Hepatocyte (in vitro differentiated cells): ENCODE data around the gene RGP1. TPM values are rescaled to one million over a fixed set of nuclear protein-coding genes. Genes with fewer than 3 reads are reported as not detected.

Experiments
- DNase-seq: peaks from one replicate; pipeline ENCODE4 v3.0.0-alpha.2; 2016; ENCODE audit warnings: low spot score
- H2AFZ ChIP-seq: fragments of 200-600 bp; sonication (generic); 2 replicates; pipeline ENCODE4 v1.6.0; 2016; ENCODE audit warnings: antibody characterized with exemption, mild to moderate bottlenecking
- H3K27ac ChIP-seq: fragments of 200-600 bp; sonication (generic); 2 replicates; pipeline ENCODE4 v1.5.1; 2016; ENCODE audit warnings: mild to moderate bottlenecking
- H3K27me3 ChIP-seq: fragments of 200-600 bp; sonication (generic); 2 replicates; pipeline ENCODE4 v1.6.1; 2016
- H3K36me3 ChIP-seq: fragments of 200-600 bp; sonication (generic); replicated peaks from 2 replicates; pipeline ENCODE4 v1.5.1; 2016; ENCODE audit warnings: low read depth; ENCODE audit not compliant: insufficient read depth
- H3K4me1 ChIP-seq: fragments of 200-600 bp; sonication (generic); 2 replicates; pipeline ENCODE4 v1.5.1; 2016; ENCODE audit warnings: mild to moderate bottlenecking, moderate library complexity; ENCODE audit not compliant: insufficient read depth
- H3K4me2 ChIP-seq: fragments of 200-600 bp; sonication (generic); 2 replicates; pipeline ENCODE4 v1.6.0; 2016
- H3K4me3 ChIP-seq: fragments of 200-600 bp; sonication (generic); 2 replicates; pipeline ENCODE4 v1.5.1; 2016; ENCODE audit warnings: mild to moderate bottlenecking
- H3K79me2 ChIP-seq: fragments of 200-600 bp; sonication (generic); 2 replicates; pipeline ENCODE4 v1.6.0; 2017; ENCODE audit warnings: mild to moderate bottlenecking
- H3K9me2 ChIP-seq: fragments of 200-600 bp; sonication (generic); replicated peaks from 2 replicates; pipeline ENCODE4 v1.6.0; 2017; ENCODE audit warnings: mild to moderate bottlenecking; ENCODE audit not compliant: insufficient read depth
- H3K9me3 ChIP-seq: fragments of 200-600 bp; sonication (generic); 2 replicates; pipeline ENCODE4 v1.5.1; 2016; ENCODE audit warnings: low read depth, mild to moderate bottlenecking
- H4K20me1 ChIP-seq: fragments of 200-600 bp; sonication (generic); 2 replicates; pipeline ENCODE4 v1.6.0; 2016; ENCODE audit warnings: mild to moderate bottlenecking; ENCODE audit not compliant: insufficient read depth, poor library complexity, severe bottlenecking
- EZH2 ChIP-seq: fragments of 200-600 bp; sonication (generic); IDR thresholded peaks from 2 replicates; pipeline ENCODE4 v1.6.1; 2016; ENCODE audit warnings: antibody characterized with exemption, mild to moderate bottlenecking, borderline replicate concordance
- EZH2phosphoT487 ChIP-seq: fragments of 200-600 bp; sonication (generic); IDR thresholded peaks from one replicate; pipeline ENCODE4 v1.6.1; 2018; ENCODE audit warnings: antibody characterized with exemption, mild to moderate bottlenecking, low read depth, moderate library complexity; ENCODE audit not compliant: unreplicated experiment, severe bottlenecking
- WGBS: methylation state at CpG from one replicate; pipeline ENCODE4 v1.1.6; 2016; ENCODE audit warnings: low lambda C conversion rate; ENCODE audit errors: missing lambda C conversion rate; 5-methylcytosine and 5-hydroxymethylcytosine counted together
- polyA plus RNA-seq: library from polyadenylated mRNA; unstranded; fragments of >200 nt; fragmentation: Nextera tagmentation; extraction: Ambion mirVana; gene quantifications from 2 replicates; pipeline ENCODE4 v1.2.1, GENCODE V29; 2016
- total RNA-seq: library from RNA; depleted of rRNA; stranded (reverse); fragments of >200 nt; gene quantifications from 2 replicates; pipeline ENCODE4 v1.2.3, GENCODE V29; 2014
- TF ChIP-seq, protein P1 (sequence below): fragments of 200-600 bp; sonication (generic); IDR thresholded peaks from 2 replicates; pipeline ENCODE4 v1.5.1; 2016; ENCODE audit warnings: antibody characterized with exemption, mild to moderate bottlenecking; ENCODE audit not compliant: poor library complexity

The RGP1 gene
- total and polyA plus RNA-seq, 2 experiments from 2014 or later: 11.4 to 19.3 TPM

- no peaks in the 10 kb centered on the region for H3K9me2 ChIP-seq
- H3K79me2 ChIP-seq: no peaks in the 10 kb centered on the region
- H3K9me3 ChIP-seq: no peaks in the 10 kb centered on the region
- no peak overlapping the region for H3K27ac ChIP-seq
- H4K20me1 ChIP-seq: no peaks in the 10 kb centered on the region
- no peak overlapping the region for H3K4me2 ChIP-seq
- no peaks in the 10 kb centered on the region for H3K4me1 ChIP-seq
- no peak overlapping the region for H3K4me3 ChIP-seq
- H3K36me3 ChIP-seq: peaks cover 3% of the 10 kb centered on the region
- TF ChIP-seq EZH2phosphoT487: no peak
- TF ChIP-seq, protein P1, sequence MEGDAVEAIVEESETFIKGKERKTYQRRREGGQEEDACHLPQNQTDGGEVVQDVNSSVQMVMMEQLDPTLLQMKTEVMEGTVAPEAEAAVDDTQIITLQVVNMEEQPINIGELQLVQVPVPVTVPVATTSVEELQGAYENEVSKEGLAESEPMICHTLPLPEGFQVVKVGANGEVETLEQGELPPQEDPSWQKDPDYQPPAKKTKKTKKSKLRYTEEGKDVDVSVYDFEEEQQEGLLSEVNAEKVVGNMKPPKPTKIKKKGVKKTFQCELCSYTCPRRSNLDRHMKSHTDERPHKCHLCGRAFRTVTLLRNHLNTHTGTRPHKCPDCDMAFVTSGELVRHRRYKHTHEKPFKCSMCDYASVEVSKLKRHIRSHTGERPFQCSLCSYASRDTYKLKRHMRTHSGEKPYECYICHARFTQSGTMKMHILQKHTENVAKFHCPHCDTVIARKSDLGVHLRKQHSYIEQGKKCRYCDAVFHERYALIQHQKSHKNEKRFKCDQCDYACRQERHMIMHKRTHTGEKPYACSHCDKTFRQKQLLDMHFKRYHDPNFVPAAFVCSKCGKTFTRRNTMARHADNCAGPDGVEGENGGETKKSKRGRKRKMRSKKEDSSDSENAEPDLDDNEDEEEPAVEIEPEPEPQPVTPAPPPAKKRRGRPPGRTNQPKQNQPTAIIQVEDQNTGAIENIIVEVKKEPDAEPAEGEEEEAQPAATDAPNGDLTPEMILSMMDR: no peak
- TF ChIP-seq EZH2: no peak
- DNase-seq: no peak
- H2AFZ ChIP-seq: no peak overlapping the region
- no peaks in the 10 kb centered on the region for H3K27me3 ChIP-seq
- 91% methylated on average over 3 of the region's 3 CpGs for whole genome bisulfite sequencing
Measured at GRCh38 chr9:35713578-35713977, 35.5 kb upstream of the RGP1 start.

DNA sequence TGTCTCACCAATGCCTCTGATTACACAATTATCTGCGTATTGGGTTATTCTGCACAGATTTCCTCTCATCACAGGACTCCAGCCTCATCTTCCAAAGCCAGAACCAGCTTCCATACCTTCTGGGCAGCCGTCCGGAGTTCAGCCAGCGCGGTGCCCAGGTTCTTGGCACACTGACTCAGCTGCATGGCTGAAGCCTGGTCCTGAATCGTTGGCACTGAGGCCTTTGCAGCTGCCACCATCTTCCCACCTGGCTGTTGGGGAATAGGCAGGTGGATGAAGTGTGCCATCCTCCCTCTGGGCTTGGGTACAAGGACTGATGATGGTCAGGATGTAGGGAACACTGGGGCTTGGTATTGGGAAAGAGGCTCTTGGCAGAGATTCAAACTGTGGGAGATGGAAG is 35.0 kb upstream of the RGP1 start:
- no peaks in the 10 kb centered on the region for H3K27me3 ChIP-seq
- WGBS: 97% methylated on average over 6 of the region's 6 CpGs
- H4K20me1 ChIP-seq: no peaks in the 10 kb centered on the region
- H3K4me1 ChIP-seq: no peaks in the 10 kb centered on the region
- H3K4me2 ChIP-seq: no peak overlapping the region
- no peaks in the 10 kb centered on the region for H3K79me2 ChIP-seq
- H3K36me3 ChIP-seq: peaks cover 3% of the 10 kb centered on the region
- TF ChIP-seq EZH2phosphoT487 (no peak), EZH2 (no peak)
- TF ChIP-seq, protein P1: no peak
- H2AFZ ChIP-seq: no peak overlapping the region
- no peak overlapping the region for H3K27ac ChIP-seq
- H3K4me3 ChIP-seq: no peak overlapping the region
- no peaks in the 10 kb centered on the region for H3K9me3 ChIP-seq
- no peaks in the 10 kb centered on the region for H3K9me2 ChIP-seq
- DNase-seq: no peak

- H3K4me2 ChIP-seq: no peak overlapping the region
- 97% methylated on average over 13 of the region's 13 CpGs for WGBS
- TF ChIP-seq EZH2: no peak
- TF ChIP-seq EZH2phosphoT487: no peak
- TF ChIP-seq, protein P1: no peak
- no peaks in the 10 kb centered on the region for H4K20me1 ChIP-seq
- no peak overlapping the region for H3K4me3 ChIP-seq
- H3K9me3 ChIP-seq: no peaks in the 10 kb centered on the region
- peaks cover 3% of the 10 kb centered on the region for H3K36me3 ChIP-seq
- DNase-seq: no peak
- H3K79me2 ChIP-seq: no peaks in the 10 kb centered on the region
- no peaks in the 10 kb centered on the region for H3K9me2 ChIP-seq
- no peaks in the 10 kb centered on the region for H3K4me1 ChIP-seq
- no peaks in the 10 kb centered on the region for H3K27me3 ChIP-seq
- no peak overlapping the region for H3K27ac ChIP-seq
- no peak overlapping the region for H2AFZ ChIP-seq
Measured at GRCh38 chr9:35714579-35715252, 34.4 kb upstream of the RGP1 start.
